ENCODE data around the gene COQ8A.

GRCh38 chr1:226940806-226941067 is 643 bp downstream of the COQ8A start:
- TF ChIP-seq FOXM1 (IDR thresholded peaks at IDR 0.05; ENCODE audit: borderline replicate concordance, low read depth) (no peak), EP300 (IDR thresholded peaks at IDR 0.05; ENCODE audit: borderline replicate concordance) (no peak)

Measured in Ishikawa (cell line).